IMR-90 (cell line): ENCODE results near the gene MPZL2. TPM values are rescaled to one million over a fixed set of nuclear protein-coding genes. Genes with fewer than 3 reads are reported as not detected.

Experiments
- ATAC-seq: fragments of 200-7000 bp; cut with Tn5 transposase; 2 replicates; pipeline ENCODE4 v1.9.1; 2020; ENCODE audit warnings: low read depth, mild to moderate bottlenecking, moderate library complexity
- BruUV-seq: library from RNA; stranded (reverse); fragments of 400-500 nt; replicated peaks from 2 replicates; lab custom pipeline; 2021; lab: Mats Ljungman, UMichigan
- CTCF ChIA-PET: fragments of 300-600 bp; formaldehyde crosslinking; extraction: SDS; loops from one replicate; lab custom pipeline; 2021; ENCODE audit warnings: antibody characterized with exemption; lab: Yijun Ruan, JAX
- POLR2A ChIA-PET: fragments of 300-600 bp; sonication (Branson Sonifier 250); formaldehyde crosslinking; loops from one replicate; lab custom pipeline; 2022; ENCODE audit warnings: antibody characterized with exemption; ENCODE audit not compliant: unreplicated experiment; lab: Charles Lee
- DNase-seq: peaks from one replicate; pipeline ENCODE4 v3.0.0; 2013
- H2AFZ ChIP-seq: replicated peaks from 2 replicates; pipeline ENCODE3; 2013; ENCODE audit warnings: low read length, mild to moderate bottlenecking; ENCODE audit not compliant: poor library complexity
- H2AK5ac ChIP-seq: 2 replicates; pipeline ENCODE4 v1.6.1; 2013; ENCODE audit warnings: low read depth, low read length, inconsistent platforms
- H2AK9ac ChIP-seq: replicated peaks from 2 replicates; pipeline ENCODE3; 2013; ENCODE audit warnings: mild to moderate bottlenecking, low read depth, low read length, moderate library complexity; ENCODE audit not compliant: poor library complexity
- H2BK120ac ChIP-seq: 2 replicates; pipeline ENCODE4 v1.6.1; 2013; ENCODE audit warnings: low read depth, low read length, inconsistent platforms
- H2BK15ac ChIP-seq: 3 replicates; pipeline ENCODE4 v1.6.1; 2013; ENCODE audit warnings: low read depth, low read length, inconsistent platforms
- H2BK20ac ChIP-seq: 2 replicates; pipeline ENCODE4 v1.6.1; 2013; ENCODE audit warnings: low read depth, mild to moderate bottlenecking, inconsistent platforms, low read length, moderate library complexity
- H2BK5ac ChIP-seq: 2 replicates; pipeline ENCODE4 v1.6.1; 2013; ENCODE audit warnings: mild to moderate bottlenecking, low read depth, low read length, inconsistent platforms; ENCODE audit not compliant: poor library complexity, severe bottlenecking
- H3K14ac ChIP-seq: replicated peaks from 2 replicates; pipeline ENCODE4 v1.6.1; 2013; ENCODE audit warnings: low read depth, low read length, inconsistent platforms
- H3K18ac ChIP-seq: 2 replicates; pipeline ENCODE4 v1.6.1; 2013; ENCODE audit warnings: low read depth, low read length, control low read depth
- H3K23ac ChIP-seq: 2 replicates; pipeline ENCODE4 v1.6.1; 2013; ENCODE audit warnings: low read depth, low read length, inconsistent platforms
- H3K27ac ChIP-seq: 2 replicates; pipeline ENCODE4 v1.5.1; 2013; ENCODE audit warnings: mild to moderate bottlenecking, control low read depth, low read length; ENCODE audit not compliant: insufficient read depth
- H3K27me3 ChIP-seq: 2 replicates; pipeline ENCODE4 v1.6.1; 2013; ENCODE audit warnings: low read length; ENCODE audit not compliant: control insufficient read depth, insufficient read depth
- H3K36me3 ChIP-seq: 2 replicates; pipeline ENCODE4 v1.6.1; 2013; ENCODE audit warnings: low read length, mixed read lengths; ENCODE audit not compliant: control insufficient read depth, insufficient read depth
- H3K4ac ChIP-seq: 2 replicates; pipeline ENCODE4 v1.6.1; 2013; ENCODE audit warnings: low read depth, low read length, inconsistent platforms
- H3K4me1 ChIP-seq: 2 replicates; pipeline ENCODE4 v1.6.1; 2013; ENCODE audit warnings: low read length, mixed read lengths; ENCODE audit not compliant: control insufficient read depth, insufficient read depth
- H3K4me2 ChIP-seq: 2 replicates; pipeline ENCODE4 v1.6.1; 2013; ENCODE audit warnings: low read depth, mild to moderate bottlenecking, control low read depth, low read length, moderate library complexity
- H3K4me3 ChIP-seq: 2 replicates; pipeline ENCODE4 v1.5.1; 2013; ENCODE audit warnings: low read depth, mild to moderate bottlenecking, control low read depth, low read length, moderate library complexity; ENCODE audit not compliant: insufficient read depth
- H3K56ac ChIP-seq: 2 replicates; pipeline ENCODE4 v1.6.1; 2013; ENCODE audit warnings: low read length, inconsistent platforms; ENCODE audit not compliant: insufficient read depth; ENCODE audit errors: extremely low read depth
- H3K79me1 ChIP-seq, 2 experiments: 2 replicates each; pipeline ENCODE4 v1.6.1; 2013; ENCODE audit warnings: low read length in 2 of 2, inconsistent platforms in 1 of 2, low read depth in 1 of 2
- H3K9ac ChIP-seq: 2 replicates; pipeline ENCODE4 v1.6.1; 2013; ENCODE audit warnings: low read depth, low read length, control low read depth
- H3K9me1 ChIP-seq: 2 replicates; pipeline ENCODE4 v1.6.1; 2013; ENCODE audit warnings: low read length, inconsistent platforms; ENCODE audit not compliant: insufficient read depth
- H3K9me3 ChIP-seq: 2 replicates; pipeline ENCODE4 v1.6.1; 2013; ENCODE audit warnings: low read length; ENCODE audit not compliant: control insufficient read depth, insufficient read depth
- H4K20me1 ChIP-seq: 2 replicates; pipeline ENCODE4 v1.6.1; 2013; ENCODE audit warnings: low read length, inconsistent platforms; ENCODE audit not compliant: insufficient read depth
- H4K5ac ChIP-seq: 2 replicates; pipeline ENCODE4 v1.6.1; 2013; ENCODE audit warnings: mild to moderate bottlenecking, low read depth, low read length, control low read depth
- H4K8ac ChIP-seq, 2 experiments: 2 replicates each; pipeline ENCODE4 v1.6.1; 2013; ENCODE audit warnings: low read depth in 2 of 2, low read length in 2 of 2, control low read depth in 1 of 2, inconsistent platforms in 1 of 2
- H4K91ac ChIP-seq: 2 replicates; pipeline ENCODE4 v1.6.1; 2013; ENCODE audit warnings: low read depth, low read length, inconsistent platforms; ENCODE audit not compliant: insufficient read depth
- BHLHE40 ChIP-seq: fragments of 150-350 bp; IDR thresholded peaks from 2 replicates; pipeline ENCODE4 v1.6.1; 2016; ENCODE audit warnings: mild to moderate bottlenecking, low read depth, low read length
- CHD1 ChIP-seq: IDR thresholded peaks from 2 replicates; pipeline ENCODE4 v1.6.1; 2012; ENCODE audit warnings: low read depth, low read length, improper control_type of control experiment
- MAFK ChIP-seq: IDR thresholded peaks from 2 replicates; pipeline ENCODE4 v1.6.1; 2012; ENCODE audit warnings: low read depth, low read length, improper control_type of control experiment
- MXI1 ChIP-seq: IDR thresholded peaks from 2 replicates; pipeline ENCODE4 v1.6.1; 2012; ENCODE audit warnings: low read depth, mild to moderate bottlenecking, low read length, moderate library complexity, borderline replicate concordance
- NFE2L2 ChIP-seq: fragments of 150-350 bp; IDR thresholded peaks from 2 replicates; pipeline ENCODE4 v1.6.1; 2016; ENCODE audit warnings: low read depth, mild to moderate bottlenecking, low read length
- RAD21 ChIP-seq: IDR thresholded peaks from 2 replicates; pipeline ENCODE4 v1.6.1; 2012; ENCODE audit warnings: low read length, improper control_type of control experiment
- dilution Hi-C: fragments of 300-500 bp; cut with HindIII; formaldehyde crosslinking; loops from one replicate; pipeline ENCODE4 v1.14.3; 2018; ENCODE audit warnings: low sequenced_read_pairs; ENCODE audit not compliant: unreplicated experiment
- in situ Hi-C: fragments of 300-500 bp; cut with MboI; formaldehyde crosslinking; loops from 3 replicates; pipeline ENCODE4 v1.14.3; 2019; ENCODE audit warnings: low sequenced_read_pairs, inconsistent platforms, mixed read lengths
- intact Hi-C: fragments of 100-400 bp; cut with micrococcal nuclease; formaldehyde crosslinking; loops from 2 replicates; pipeline ENCODE4 v1.10.0; 2022
- polyA plus RNA-seq, 3 experiments: library from polyadenylated mRNA; depleted of rRNA; stranded (reverse); fragments of >200 nt; gene quantifications; 2 replicates each; pipeline ENCODE4 v1.2.3, GENCODE V29; 2012; ENCODE audit warnings: low replicate concordance in 1 of 3
- total RNA-seq: library from RNA; depleted of rRNA; stranded (reverse); fragments of >200 nt; gene quantifications from 2 replicates; pipeline ENCODE4 v1.2.3, GENCODE V29; 2012
- TF ChIP-seq, protein P1 (sequence below): fragments of 150-350 bp; IDR thresholded peaks from 2 replicates; pipeline ENCODE4 v1.6.1; 2017; ENCODE audit warnings: mild to moderate bottlenecking, antibody characterized with exemption, low read length, low read depth
- TF ChIP-seq, protein P2 (sequence below): fragments of 150-350 bp; IDR thresholded peaks from 2 replicates; pipeline ENCODE4 v1.6.1; 2016; ENCODE audit warnings: low read depth, mild to moderate bottlenecking, low read length, moderate library complexity, borderline replicate concordance
- TF ChIP-seq, protein P3 (sequence below): conservative IDR thresholded peaks from 2 replicates; pipeline ENCODE4 v1.5.1; 2012; ENCODE audit warnings: mild to moderate bottlenecking, low read depth, low read length, improper control_type of control experiment

MPZL2 gene
- total and polyA plus RNA-seq, 2 of the 4 experiments (the other 2 are of a cell fraction), result not detected

DNA sequence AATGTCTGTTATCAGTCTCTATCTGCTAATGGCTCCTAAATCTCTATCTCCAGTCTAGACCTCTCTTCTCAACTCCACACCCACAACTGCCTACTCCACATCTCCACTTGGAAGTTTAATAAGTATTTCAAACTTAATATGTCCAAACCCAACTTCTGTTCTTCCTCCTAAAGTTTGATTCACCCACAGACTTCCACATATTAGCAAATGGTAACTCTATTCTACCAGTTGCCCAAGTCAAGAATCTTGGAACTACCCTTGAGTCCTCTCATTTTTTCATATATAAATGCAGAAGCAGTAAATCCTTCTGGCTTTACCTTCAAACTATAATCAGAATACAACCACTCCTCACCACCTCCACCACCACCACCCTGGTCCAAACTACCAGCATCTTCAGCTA is 32.6 kb downstream of the MPZL2 start:
- dilution Hi-C loops, result no loop called here
- no peaks in the 10 kb centered on the region for H3K9me1 ChIP-seq
- H3K4ac ChIP-seq, result no peak overlapping the region
- no peak for ATAC-seq
- TF ChIP-seq, protein P1, sequence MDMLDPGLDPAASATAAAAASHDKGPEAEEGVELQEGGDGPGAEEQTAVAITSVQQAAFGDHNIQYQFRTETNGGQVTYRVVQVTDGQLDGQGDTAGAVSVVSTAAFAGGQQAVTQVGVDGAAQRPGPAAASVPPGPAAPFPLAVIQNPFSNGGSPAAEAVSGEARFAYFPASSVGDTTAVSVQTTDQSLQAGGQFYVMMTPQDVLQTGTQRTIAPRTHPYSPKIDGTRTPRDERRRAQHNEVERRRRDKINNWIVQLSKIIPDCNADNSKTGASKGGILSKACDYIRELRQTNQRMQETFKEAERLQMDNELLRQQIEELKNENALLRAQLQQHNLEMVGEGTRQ, result no peak
- TF ChIP-seq NFE2L2, result no peak
- TF ChIP-seq, protein P2, sequence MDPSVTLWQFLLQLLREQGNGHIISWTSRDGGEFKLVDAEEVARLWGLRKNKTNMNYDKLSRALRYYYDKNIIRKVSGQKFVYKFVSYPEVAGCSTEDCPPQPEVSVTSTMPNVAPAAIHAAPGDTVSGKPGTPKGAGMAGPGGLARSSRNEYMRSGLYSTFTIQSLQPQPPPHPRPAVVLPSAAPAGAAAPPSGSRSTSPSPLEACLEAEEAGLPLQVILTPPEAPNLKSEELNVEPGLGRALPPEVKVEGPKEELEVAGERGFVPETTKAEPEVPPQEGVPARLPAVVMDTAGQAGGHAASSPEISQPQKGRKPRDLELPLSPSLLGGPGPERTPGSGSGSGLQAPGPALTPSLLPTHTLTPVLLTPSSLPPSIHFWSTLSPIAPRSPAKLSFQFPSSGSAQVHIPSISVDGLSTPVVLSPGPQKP, result no peak
- TF ChIP-seq MAFK, result no peak
- no peak for TF ChIP-seq MXI1
- TF ChIP-seq, protein P3, sequence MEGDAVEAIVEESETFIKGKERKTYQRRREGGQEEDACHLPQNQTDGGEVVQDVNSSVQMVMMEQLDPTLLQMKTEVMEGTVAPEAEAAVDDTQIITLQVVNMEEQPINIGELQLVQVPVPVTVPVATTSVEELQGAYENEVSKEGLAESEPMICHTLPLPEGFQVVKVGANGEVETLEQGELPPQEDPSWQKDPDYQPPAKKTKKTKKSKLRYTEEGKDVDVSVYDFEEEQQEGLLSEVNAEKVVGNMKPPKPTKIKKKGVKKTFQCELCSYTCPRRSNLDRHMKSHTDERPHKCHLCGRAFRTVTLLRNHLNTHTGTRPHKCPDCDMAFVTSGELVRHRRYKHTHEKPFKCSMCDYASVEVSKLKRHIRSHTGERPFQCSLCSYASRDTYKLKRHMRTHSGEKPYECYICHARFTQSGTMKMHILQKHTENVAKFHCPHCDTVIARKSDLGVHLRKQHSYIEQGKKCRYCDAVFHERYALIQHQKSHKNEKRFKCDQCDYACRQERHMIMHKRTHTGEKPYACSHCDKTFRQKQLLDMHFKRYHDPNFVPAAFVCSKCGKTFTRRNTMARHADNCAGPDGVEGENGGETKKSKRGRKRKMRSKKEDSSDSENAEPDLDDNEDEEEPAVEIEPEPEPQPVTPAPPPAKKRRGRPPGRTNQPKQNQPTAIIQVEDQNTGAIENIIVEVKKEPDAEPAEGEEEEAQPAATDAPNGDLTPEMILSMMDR, result no peak
- TF ChIP-seq RAD21, result no peak
- TF ChIP-seq BHLHE40, result no peak
- no peak for TF ChIP-seq CHD1
- H3K36me3 ChIP-seq, result no peaks in the 10 kb centered on the region
- no peak overlapping the region for H3K9ac ChIP-seq
- no peaks in the 10 kb centered on the region for H3K9me3 ChIP-seq
- no peak overlapping the region for H3K4me3 ChIP-seq
- no peaks in the 10 kb centered on the region; the same call in 1 of the 2 replicates for H3K27me3 ChIP-seq
- H2BK5ac ChIP-seq, result no peak overlapping the region
- no peaks in the 10 kb centered on the region for H3K4me1 ChIP-seq
- H3K56ac ChIP-seq, result no peak overlapping the region
- no TSS peak for BruUV-seq
- in situ Hi-C loops, result no loop called here
- H2BK20ac ChIP-seq, result no peak overlapping the region
- H2AFZ ChIP-seq, result no peak overlapping the region
- intact Hi-C loops, result no loop called here
- no peak overlapping the region for H2AK9ac ChIP-seq
- no peaks in the 10 kb centered on the region for H4K20me1 ChIP-seq
- H2AK5ac ChIP-seq, result no peak overlapping the region
- H4K91ac ChIP-seq, result no peak overlapping the region
- no peak for DNase-seq
- H3K18ac ChIP-seq, result no peak overlapping the region
- H2BK120ac ChIP-seq, result no peak overlapping the region
- no peaks in the 10 kb centered on the region for H3K79me1 ChIP-seq
- H3K4me2 ChIP-seq, result no peak overlapping the region
- ChIA-PET POLR2A (no interaction called here), CTCF (no interaction called here)
- H3K27ac ChIP-seq, result no peak overlapping the region
- H4K8ac ChIP-seq, result no peak overlapping the region
- H3K14ac ChIP-seq, result no peak overlapping the region
- H2BK15ac ChIP-seq, result no peak overlapping the region
- H3K23ac ChIP-seq, result no peak overlapping the region
- H4K5ac ChIP-seq, result no peak overlapping the region
